ENCODE measurements around the gene MYO7B. TPM values are rescaled to one million over a fixed set of nuclear protein-coding genes. Genes with fewer than 3 reads are reported as not detected.

MYO7B gene
- total RNA-seq, 2 experiments from 2014 or later, result 0.65 to 1.2 TPM

- Mint-ChIP-seq H3K27ac (peak overlapping the region; percentile 71), H3K36me3 (ENCODE audit: low read depth) (no peaks in the 10 kb centered on the region), H3K4me3 (no peak overlapping the region), H3K4me1 (ENCODE audit: low read depth) (peaks cover 17% of the 10 kb centered on the region), H3K27me3 (peaks cover 4% of the 10 kb centered on the region), H3K9me3 (no peaks in the 10 kb centered on the region)
- DNase-seq (peak; percentile 43), ATAC-seq (peak; percentile 87)
- CTCF ChIA-PET, result interaction anchor here (0.7 to 1.6 kb wide), 6 partner anchors 11 to 86 kb away, joined by 3 to 5 read pairs (median 3); no protein-coding TSS in a partner anchor
- TF ChIP-seq CTCF (IDR thresholded peaks at IDR 0.05), result no peak
- intact Hi-C loops (cut with micrococcal nuclease), result no loop called here
- POLR2A ChIA-PET, result no interaction called here
Observed at GRCh38 chr2:127563458-127564428, 28.3 kb downstream of the MYO7B start.

- Mint-ChIP-seq H3K4me3 (no peak overlapping the region), H3K9me3 (no peaks in the 10 kb centered on the region), H3K36me3 (ENCODE audit: low read depth) (no peaks in the 10 kb centered on the region), H3K4me1 (ENCODE audit: low read depth) (peaks cover 17% of the 10 kb centered on the region), H3K27ac (no peak overlapping the region), H3K27me3 (peaks cover 4% of the 10 kb centered on the region)
- POLR2A ChIA-PET, result no interaction called here
- intact Hi-C loops (cut with micrococcal nuclease), result no loop called here
- CTCF ChIA-PET, result interaction anchor here (0.8 to 1.6 kb wide), 4 partner anchors 11 to 85 kb away, joined by 3 to 5 read pairs (median 4); no protein-coding TSS in a partner anchor
- DNase-seq (no peak), ATAC-seq (no peak)
- no peak for TF ChIP-seq CTCF (IDR thresholded peaks at IDR 0.05)
Observed at GRCh38 chr2:127564429-127565260, 29.2 kb downstream of the MYO7B start.

DNA sequence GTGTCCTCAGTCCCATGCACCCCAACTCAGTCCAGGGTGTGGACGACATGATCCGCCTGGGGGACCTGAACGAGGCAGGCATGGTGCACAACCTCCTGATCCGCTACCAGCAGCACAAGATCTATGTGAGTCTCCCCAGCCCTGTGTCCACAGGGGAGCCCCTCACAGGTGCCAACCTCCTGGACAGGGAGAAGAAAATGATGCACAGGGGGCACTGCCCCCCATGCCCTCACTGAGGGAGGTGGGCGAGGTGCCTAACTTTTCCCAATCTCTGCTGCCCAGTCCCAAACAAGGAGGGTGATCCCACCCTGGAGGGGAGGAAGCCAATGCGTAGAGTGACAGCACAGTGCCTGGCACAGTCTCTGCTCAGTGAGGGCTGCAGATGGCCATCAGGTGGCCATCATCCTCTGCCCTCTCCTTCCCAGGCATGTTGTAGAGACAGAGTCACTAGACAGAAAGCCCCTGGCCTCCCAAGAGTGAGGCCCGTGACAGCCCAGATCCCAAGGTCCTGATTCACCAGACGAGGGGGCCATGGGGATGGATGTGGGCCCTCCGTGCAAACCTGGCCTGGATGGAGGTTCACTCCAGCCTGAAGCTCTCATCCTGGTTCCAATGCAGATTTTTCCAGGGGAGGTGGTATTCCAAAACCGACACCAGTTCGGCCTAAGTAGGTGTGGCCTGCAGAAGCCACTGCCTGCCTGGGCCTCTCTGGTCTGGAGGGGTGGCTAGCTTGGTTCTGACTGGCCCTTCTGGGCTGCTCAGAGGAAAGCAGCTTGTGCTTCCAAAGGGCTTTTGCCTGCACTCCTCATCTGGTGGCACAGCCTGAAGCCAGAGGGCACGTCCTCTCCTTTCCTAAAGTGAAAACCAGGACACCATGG is 30.0 kb downstream of the MYO7B start:
- ATAC-seq, result no peak
- H3K27me3 Mint-ChIP-seq, result peaks cover 4% of the 10 kb centered on the region

GRCh38 chr2:127566139-127566417 is 30.6 kb downstream of the MYO7B start:
- POLR2A ChIA-PET, result no interaction called here
- intact Hi-C loops (cut with micrococcal nuclease), result no loop called here
- no peak for TF ChIP-seq CTCF (IDR thresholded peaks at IDR 0.05)
- Mint-ChIP-seq H3K27ac (no peak overlapping the region), H3K4me3 (no peak overlapping the region), H3K9me3 (no peaks in the 10 kb centered on the region), H3K27me3 (peaks cover 4% of the 10 kb centered on the region), H3K36me3 (ENCODE audit: low read depth) (no peaks in the 10 kb centered on the region), H3K4me1 (ENCODE audit: low read depth) (peaks cover 17% of the 10 kb centered on the region)
- no peak for ATAC-seq
- CTCF ChIA-PET, result interaction anchor here (0.9 kb wide), 1 partner anchor 84 kb away, joined by 5 read pairs; no protein-coding TSS in a partner anchor
- DNase-seq, result no peak

More for the DNA sequence above, 30.0 kb downstream of the MYO7B start:
- TF ChIP-seq CTCF (IDR thresholded peaks at IDR 0.05), result no peak
- H3K9me3 Mint-ChIP-seq, result no peaks in the 10 kb centered on the region
- ChIA-PET CTCF (interaction anchor here (0.9 to 1.2 kb wide), 3 partner anchors 10 to 84 kb away, joined by 3 to 5 read pairs (median 4); no protein-coding TSS in a partner anchor), POLR2A (no interaction called here)
- peaks cover 17% of the 10 kb centered on the region for H3K4me1 Mint-ChIP-seq (ENCODE audit: low read depth)
- intact Hi-C loops (cut with micrococcal nuclease), result no loop called here
- H3K4me3 Mint-ChIP-seq, result no peak overlapping the region
- no peak for DNase-seq
- H3K36me3 Mint-ChIP-seq (ENCODE audit: low read depth), result no peaks in the 10 kb centered on the region
- H3K27ac Mint-ChIP-seq, result no peak overlapping the region
